Colonic mucosa (tissue), 4 donors: ENCODE data around the gene HDAC8. TPM values are rescaled to one million over a fixed set of nuclear protein-coding genes. Genes with fewer than 3 reads are reported as not detected.

Experiments used
- DNase-seq: peaks from one replicate; pipeline ENCODE4 v3.0.0-alpha.2; 2020
- H3K27ac ChIP-seq: fragments of 200-600 bp; one replicate; pipeline ENCODE4 v1.8.0; 2021
- H3K27me3 ChIP-seq: fragments of 200-600 bp; one replicate; pipeline ENCODE4 v1.8.0; 2021
- H3K36me3 ChIP-seq: fragments of 200-600 bp; one replicate; pipeline ENCODE4 v1.8.0; 2021
- H3K4me1 ChIP-seq: fragments of 200-600 bp; one replicate; pipeline ENCODE4 v1.8.0; 2021; ENCODE audit warnings: mild to moderate bottlenecking
- H3K4me3 ChIP-seq: fragments of 200-600 bp; one replicate; pipeline ENCODE4 v1.8.0; 2021
- H3K9ac ChIP-seq, 2 donors: one replicate each; pipeline ENCODE4 v1.7.0; 2013; ENCODE audit warnings: control low read depth in 2 of 2, low read depth in 2 of 2, low read length in 2 of 2
- H3K9me3 ChIP-seq: fragments of 200-600 bp; one replicate; pipeline ENCODE4 v1.8.0; 2021
- intact Hi-C: fragments of 100-400 bp; cut with DNase I; formaldehyde crosslinking; loops from one replicate; pipeline ENCODE4 v1.14.1; 2022
- total RNA-seq, 2 donors: library from RNA; stranded (reverse); fragmentation: NEBNext Ultra II Directional in 1 of 2; extraction: Animal tissue kit (Norgen Biotek cat#: 25700) in 1 of 2; gene quantifications; one replicate each; pipeline ENCODE4 v1.2.1, GENCODE V29; 2021
- TF ChIP-seq, protein P1 (sequence below): fragments of 200-600 bp; IDR thresholded peaks from one replicate; pipeline ENCODE4 v1.8.0; 2022; ENCODE audit warnings: antibody characterized with exemption, mild to moderate bottlenecking
- donor health status: healthy.
- donor health status: DM: no; HTN: no; CAD: no.
- donor health status: DM: no; HTN: no; CAD: no.

The HDAC8 gene
- total RNA-seq, 2 donors from 2014 or later, result 23.0 to 25.7 TPM

DNA sequence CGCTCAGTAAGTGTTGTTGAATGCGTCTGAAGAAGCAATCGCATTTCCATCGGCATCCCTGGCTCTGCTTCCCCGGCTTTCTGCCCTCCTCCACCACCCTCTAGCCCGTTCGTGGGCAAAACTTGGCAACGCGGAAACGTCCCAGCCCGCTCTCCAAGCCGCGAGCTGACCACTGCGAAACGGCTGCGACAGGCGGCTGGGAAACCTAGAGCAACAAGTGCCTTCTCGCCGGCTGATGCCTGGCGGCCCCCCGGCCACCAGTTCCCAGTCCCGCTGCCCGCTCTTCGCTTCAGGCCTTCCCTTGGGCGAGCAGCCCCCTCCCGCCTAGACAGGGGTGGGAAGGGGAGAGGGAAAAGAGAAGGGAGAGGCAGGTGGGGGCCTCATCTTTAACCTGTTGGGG, 267.8 kb downstream of the HDAC8 start:
- Histone ChIP-seq H3K4me3 (peak overlapping the region; percentile 38), H3K9ac (no peak overlapping the region), H3K9me3 (no peaks in the 10 kb centered on the region), H3K4me1 (no peaks in the 10 kb centered on the region), H3K36me3 (no peaks in the 10 kb centered on the region), H3K27ac (no peak overlapping the region), H3K27me3 (peaks cover 74% of the 10 kb centered on the region)
- DNase-seq, result no peak
- TF ChIP-seq, protein P1, sequence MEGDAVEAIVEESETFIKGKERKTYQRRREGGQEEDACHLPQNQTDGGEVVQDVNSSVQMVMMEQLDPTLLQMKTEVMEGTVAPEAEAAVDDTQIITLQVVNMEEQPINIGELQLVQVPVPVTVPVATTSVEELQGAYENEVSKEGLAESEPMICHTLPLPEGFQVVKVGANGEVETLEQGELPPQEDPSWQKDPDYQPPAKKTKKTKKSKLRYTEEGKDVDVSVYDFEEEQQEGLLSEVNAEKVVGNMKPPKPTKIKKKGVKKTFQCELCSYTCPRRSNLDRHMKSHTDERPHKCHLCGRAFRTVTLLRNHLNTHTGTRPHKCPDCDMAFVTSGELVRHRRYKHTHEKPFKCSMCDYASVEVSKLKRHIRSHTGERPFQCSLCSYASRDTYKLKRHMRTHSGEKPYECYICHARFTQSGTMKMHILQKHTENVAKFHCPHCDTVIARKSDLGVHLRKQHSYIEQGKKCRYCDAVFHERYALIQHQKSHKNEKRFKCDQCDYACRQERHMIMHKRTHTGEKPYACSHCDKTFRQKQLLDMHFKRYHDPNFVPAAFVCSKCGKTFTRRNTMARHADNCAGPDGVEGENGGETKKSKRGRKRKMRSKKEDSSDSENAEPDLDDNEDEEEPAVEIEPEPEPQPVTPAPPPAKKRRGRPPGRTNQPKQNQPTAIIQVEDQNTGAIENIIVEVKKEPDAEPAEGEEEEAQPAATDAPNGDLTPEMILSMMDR, result no peak
- intact Hi-C loops, result no loop called here

DNA sequence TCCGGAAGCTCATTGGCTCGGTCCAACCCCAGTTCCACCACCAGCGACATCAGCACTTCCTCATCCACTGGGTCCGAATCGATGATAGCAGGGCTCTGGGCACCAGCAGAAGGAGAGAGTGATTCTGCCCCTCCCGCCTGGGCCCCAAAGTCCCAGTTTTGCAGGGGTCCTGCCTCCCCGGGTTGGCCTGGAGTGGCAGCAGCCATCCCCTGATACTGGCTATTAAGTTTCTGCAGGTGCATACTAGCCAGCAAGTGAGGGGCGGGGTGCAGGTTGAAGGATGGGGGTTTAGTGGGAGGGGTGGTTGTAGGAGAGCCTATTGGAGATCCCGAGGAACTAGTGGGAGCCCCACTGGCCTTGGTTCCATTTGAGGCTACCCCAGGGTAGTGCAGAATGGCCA, 270.9 kb downstream of the HDAC8 start:
- TF ChIP-seq, protein P1, result no peak
- H3K4me1 ChIP-seq, result no peaks in the 10 kb centered on the region
- no peak overlapping the region for H3K27ac ChIP-seq
- peaks cover 46% of the 10 kb centered on the region for H3K27me3 ChIP-seq
- intact Hi-C loops, result no loop called here
- H3K9ac ChIP-seq, result no peak overlapping the region
- no peaks in the 10 kb centered on the region for H3K9me3 ChIP-seq
- H3K4me3 ChIP-seq, result no peak overlapping the region
- DNase-seq, result no peak
- no peaks in the 10 kb centered on the region for H3K36me3 ChIP-seq

DNA sequence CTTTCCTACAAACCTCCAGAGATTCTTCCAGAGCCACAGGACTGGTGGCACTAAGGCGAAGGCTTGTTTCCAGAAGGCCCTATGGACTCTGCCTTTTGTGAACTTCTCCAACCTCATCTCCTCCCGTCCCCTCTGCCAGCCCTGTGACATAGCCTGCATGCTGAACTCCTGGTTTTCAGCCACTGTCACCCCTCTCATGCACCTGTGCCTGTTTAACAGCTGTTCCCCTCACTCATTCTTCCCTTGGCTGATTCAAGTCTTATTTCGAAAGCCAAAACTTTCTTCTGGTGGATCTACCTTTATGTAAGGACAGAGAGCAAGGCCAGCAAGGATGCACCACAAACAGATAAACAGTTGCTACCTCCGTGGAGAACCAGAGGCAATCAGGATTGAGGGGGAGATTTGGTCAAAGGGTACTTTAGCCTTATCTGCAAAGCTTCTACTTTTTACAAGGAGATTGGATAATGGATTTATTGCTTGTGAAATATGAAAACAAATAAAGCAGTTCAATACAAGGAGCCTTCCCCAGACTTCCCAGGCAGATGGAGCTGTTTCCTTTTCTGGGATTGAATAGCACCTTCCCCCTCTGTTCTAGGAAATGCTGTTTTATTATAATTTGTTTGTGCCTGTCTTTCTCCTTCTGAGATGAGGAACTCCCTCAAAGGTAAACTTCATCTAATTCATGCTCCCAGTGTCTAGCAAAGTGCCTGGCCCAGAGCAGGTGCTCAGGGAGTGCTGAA, 272.6 kb downstream of the HDAC8 start:
- no peaks in the 10 kb centered on the region for H3K4me1 ChIP-seq
- H3K36me3 ChIP-seq, result no peaks in the 10 kb centered on the region
- H3K9ac ChIP-seq, result no peak overlapping the region
- no peak overlapping the region for H3K27ac ChIP-seq
- H3K27me3 ChIP-seq, result peaks cover 34% of the 10 kb centered on the region
- intact Hi-C loops, result loop anchor here (5.0 kb wide), 1 partner anchor 242 kb away; no protein-coding TSS in a partner anchor
- H3K4me3 ChIP-seq, result no peak overlapping the region
- no peak for DNase-seq
- H3K9me3 ChIP-seq, result no peaks in the 10 kb centered on the region
- TF ChIP-seq, protein P1, result no peak

DNA sequence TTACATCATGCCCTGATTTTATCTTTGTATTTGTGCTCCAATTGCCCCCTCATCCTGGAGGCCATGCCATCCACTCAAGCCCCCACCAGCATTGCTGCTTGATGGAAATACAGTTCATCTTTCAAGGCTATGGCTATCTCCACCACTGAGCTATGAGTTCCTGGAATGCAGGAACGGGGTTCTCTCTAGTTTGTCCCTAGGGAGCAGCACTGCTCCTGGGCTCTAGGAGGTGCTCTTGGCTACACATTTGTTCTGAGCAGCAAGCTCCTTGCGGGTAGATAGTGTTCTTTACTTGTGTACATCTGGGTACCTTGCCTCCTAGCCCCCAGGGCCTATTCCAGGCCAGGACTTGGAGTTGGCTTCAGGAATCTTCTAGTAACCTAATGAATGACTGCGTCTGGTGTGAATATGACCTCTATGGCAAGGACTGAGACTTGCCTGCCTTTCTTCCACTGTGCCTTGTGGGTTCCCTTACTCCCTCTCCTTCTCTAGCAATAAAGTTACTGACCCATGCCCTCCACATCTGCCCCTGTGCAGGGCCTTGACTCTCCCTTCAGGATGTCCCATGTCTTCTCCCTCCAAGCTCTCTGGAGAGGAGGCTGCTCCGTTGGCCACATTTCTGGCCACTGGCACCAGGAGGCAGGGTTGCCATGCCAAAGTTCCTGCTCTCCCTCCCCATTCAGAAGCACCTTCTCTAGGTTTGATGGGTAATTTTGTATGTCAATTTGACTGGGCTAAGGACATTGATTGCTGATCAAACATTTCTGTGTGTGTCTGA, 274.5 kb downstream of the HDAC8 start:
- H3K27me3 ChIP-seq, result peaks cover 20% of the 10 kb centered on the region
- H3K9ac ChIP-seq, result no peak overlapping the region
- TF ChIP-seq, protein P1, result peak; percentile 31
- no peak overlapping the region for H3K27ac ChIP-seq
- no peak for DNase-seq
- H3K36me3 ChIP-seq, result no peaks in the 10 kb centered on the region
- intact Hi-C loops, result loop anchor here (5.0 kb wide), 1 partner anchor 244 kb away; no protein-coding TSS in a partner anchor
- no peak overlapping the region for H3K4me3 ChIP-seq
- no peaks in the 10 kb centered on the region for H3K4me1 ChIP-seq
- H3K9me3 ChIP-seq, result no peaks in the 10 kb centered on the region

DNA sequence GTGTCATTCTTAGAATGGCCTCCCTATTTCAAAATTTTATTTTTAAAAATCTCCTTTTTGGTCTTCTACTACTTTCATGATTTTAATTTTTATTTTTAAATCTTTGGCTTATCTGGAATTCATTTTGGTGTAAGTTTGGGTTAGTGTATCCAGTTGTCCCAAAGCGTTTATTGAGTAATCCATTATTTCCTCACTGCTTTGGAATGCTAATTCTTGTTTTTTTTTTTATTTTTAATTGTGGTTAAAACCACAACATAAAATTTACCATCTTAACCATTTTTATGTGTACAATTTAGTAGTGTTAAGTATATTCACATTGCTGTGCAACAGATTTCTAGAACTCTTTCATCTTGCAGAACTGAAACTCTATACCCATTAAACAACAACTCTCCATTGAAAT, 275.7 kb downstream of the HDAC8 start:
- intact Hi-C loops, result loop anchor here (5.0 kb wide), 1 partner anchor 245 kb away; no protein-coding TSS in a partner anchor
- TF ChIP-seq, protein P1, result no peak
- Histone ChIP-seq H3K4me3 (no peak overlapping the region), H3K27ac (no peak overlapping the region), H3K9me3 (no peaks in the 10 kb centered on the region), H3K4me1 (no peaks in the 10 kb centered on the region), H3K27me3 (peaks cover 11% of the 10 kb centered on the region), H3K36me3 (no peaks in the 10 kb centered on the region), H3K9ac (no peak overlapping the region)
- no peak for DNase-seq
